B cell (primary cell): Measurements from ENCODE around the gene TLK2. TPM values are rescaled to one million over a fixed set of nuclear protein-coding genes. Genes with fewer than 3 reads are reported as not detected.
"Not testable (repeated sequence)": the region's sequence is repeated elsewhere in the genome, so short reads cannot be mapped to it uniquely, and the experiment has no call there.

Source experiments
- ATAC-seq: fragments of 200-7000 bp; cut with Tn5 transposase; one replicate; pipeline ENCODE4 v1.10.0; 2021; ENCODE audit warnings: low read depth, mild to moderate bottlenecking, moderate number of reproducible peaks, moderate library complexity
- CTCF ChIA-PET: fragments of 350-600 bp; sonication (Branson Sonifier 250); formaldehyde crosslinking; loops from one replicate; lab custom pipeline; 2021; ENCODE audit warnings: antibody characterized with exemption, inconsistent platforms; lab: Charles Lee
- POLR2A ChIA-PET: fragments of 350-600 bp; sonication (Branson Sonifier 250); formaldehyde crosslinking; loops from one replicate; lab custom pipeline; 2021; ENCODE audit warnings: antibody characterized with exemption; lab: Charles Lee
- DNase-seq: peaks from one replicate; pipeline ENCODE4 v3.0.0; 2013
- H2AFZ ChIP-seq: 2 replicates; pipeline ENCODE4 v1.6.1; 2012; ENCODE audit warnings: mild to moderate bottlenecking, low read depth, low read length; ENCODE audit not compliant: insufficient read depth, poor library complexity, severe bottlenecking
- H3K27ac ChIP-seq, 2 donors: 1 replicate in 1 of 2; 2 replicates in 1 of 2; pipeline ENCODE4 v1.5.1; 2012 to 2013; ENCODE audit warnings: low read length in 2 of 2, mild to moderate bottlenecking in 2 of 2, moderate library complexity in 1 of 2
- H3K27me3 ChIP-seq, 4 experiments: fragments of 200-600 bp in 1 of 4; sonication (generic) in 1 of 4; replicated peaks in 1 of 4; 1 replicate in 2 of 4; 2 replicates in 2 of 4; pipeline versions ENCODE4 v1.6.1 to v1.7.0; 2013 to 2016; ENCODE audit warnings: low read length in 3 of 4, mild to moderate bottlenecking in 2 of 4, mixed read lengths in 1 of 4, moderate library complexity in 1 of 4; ENCODE audit not compliant: insufficient read depth in 4 of 4, control insufficient read depth in 3 of 4; ENCODE audit errors: control extremely low read depth in 1 of 4
- H3K36me3 ChIP-seq, 2 experiments: replicated peaks in 1 of 2; 1 replicate in 1 of 2; 2 replicates in 1 of 2; pipeline versions ENCODE4 v1.6.1 to v1.7.1; 2013; ENCODE audit warnings: low read length in 1 of 2; ENCODE audit not compliant: insufficient read depth in 2 of 2, control insufficient read depth in 1 of 2; ENCODE audit errors: control extremely low read depth in 1 of 2, extremely low read depth in 1 of 2
- H3K4me1 ChIP-seq, 2 donors: fragments of 200-600 bp in 1 of 2; sonication (generic) in 1 of 2; 1 replicate in 1 of 2; 2 replicates in 1 of 2; pipeline versions ENCODE4 v1.5.1 to v1.6.1; 2013 to 2017; ENCODE audit warnings: low read length in 2 of 2; ENCODE audit not compliant: control insufficient read depth in 2 of 2, insufficient read depth in 2 of 2
- H3K4me2 ChIP-seq: replicated peaks from 2 replicates; pipeline ENCODE3; 2012; ENCODE audit warnings: mild to moderate bottlenecking, low read depth, low read length; ENCODE audit not compliant: poor library complexity, severe bottlenecking
- H3K4me3 ChIP-seq, 5 experiments: fragments of 200-600 bp in 1 of 5; sonication (generic) in 1 of 5; 1 replicate in 3 of 5; 2 replicates in 2 of 5; pipeline versions ENCODE4 v1.5.1 to v1.7.0; 2011 to 2016; ENCODE audit warnings: low read length in 4 of 5, mild to moderate bottlenecking in 4 of 5, low read depth in 2 of 5, control low read depth in 1 of 5, moderate library complexity in 1 of 5; ENCODE audit not compliant: insufficient read depth in 1 of 5; ENCODE audit errors: control extremely low read depth in 1 of 5, extremely low read depth in 1 of 5
- H3K79me2 ChIP-seq: fragments of 200-600 bp; sonication (generic); one replicate; pipeline ENCODE4 v1.6.0; 2016; ENCODE audit warnings: low read length; ENCODE audit not compliant: control insufficient read depth, insufficient read depth
- H3K9ac ChIP-seq: fragments of 200-600 bp; sonication (generic); 2 replicates; pipeline ENCODE4 v1.6.1; 2017; ENCODE audit warnings: mild to moderate bottlenecking, low read length, moderate library complexity
- H3K9me3 ChIP-seq, 3 donors: one replicate each; pipeline versions ENCODE4 v1.6.1 to v1.7.1; 2013; ENCODE audit warnings: low read length in 2 of 3; ENCODE audit not compliant: control insufficient read depth in 2 of 3, insufficient read depth in 1 of 3; ENCODE audit errors: control extremely low read depth in 1 of 3
- H4K20me1 ChIP-seq: 2 replicates; pipeline ENCODE4 v1.6.0; 2012; ENCODE audit warnings: mild to moderate bottlenecking, low read length; ENCODE audit not compliant: insufficient read depth, control insufficient read depth, poor library complexity, severe bottlenecking
- H3K27ac Mint-ChIP-seq: one replicate; pipeline ENCODE4 v1.8.0; 2021; ENCODE audit warnings: mixed read lengths
- H3K27me3 Mint-ChIP-seq: one replicate; pipeline ENCODE4 v1.8.0; 2021; ENCODE audit warnings: mixed read lengths
- H3K4me1 Mint-ChIP-seq: one replicate; pipeline ENCODE4 v1.8.0; 2021; ENCODE audit warnings: mixed read lengths
- H3K4me3 Mint-ChIP-seq: one replicate; pipeline ENCODE4 v1.8.0; 2021; ENCODE audit warnings: mixed read lengths
- H3K9me3 Mint-ChIP-seq: one replicate; pipeline ENCODE4 v1.8.0; 2022; ENCODE audit warnings: mixed read lengths; ENCODE audit not compliant: insufficient read depth
- WGBS: methylation state at CpG from one replicate; pipeline ENCODE4 v1.1.5; 2013; ENCODE audit warnings: missing lambda C conversion rate; ENCODE audit not compliant: insufficient coverage; 5-methylcytosine and 5-hydroxymethylcytosine counted together
- intact Hi-C: fragments of 100-400 bp; cut with micrococcal nuclease; formaldehyde crosslinking; loops from one replicate; pipeline ENCODE4 v1.10.0; 2022
- polyA plus RNA-seq: library from polyadenylated mRNA; depleted of rRNA; stranded (reverse); fragments of >200 nt; gene quantifications from 2 replicates; pipeline ENCODE4 v1.2.3, GENCODE V29; 2012
- total RNA-seq, 2 donors: library from RNA; stranded (reverse); fragments of 120-200 nt in 1 of 2; gene quantifications; 1 replicate in 1 of 2; 2 replicates in 1 of 2; pipeline versions ENCODE4 v1.2.3 to v1.2.4, GENCODE V29; 2013 to 2022

Gene TLK2
- total and polyA plus RNA-seq, 2 donors (not counting 1 experiment from before 2014, with no cell fraction given) = 36.3 to 75.3 TPM

GRCh38 chr17:62453041-62453440 is 25.6 kb upstream of the TLK2 start:
- WGBS = 86% methylated on average over 1 of the region's 5 CpGs
- H3K4me2 ChIP-seq, DNase-seq, H3K27me3 ChIP-seq, H3K79me2 ChIP-seq, POLR2A ChIA-PET, H2AFZ ChIP-seq, H3K4me3 ChIP-seq, H4K20me1 ChIP-seq, H3K27me3 Mint-ChIP-seq, H3K9ac ChIP-seq, intact Hi-C loops, ATAC-seq, H3K9me3 ChIP-seq, H3K9me3 Mint-ChIP-seq: not testable (repeated sequence)
- Mint-ChIP-seq H3K4me3 (peak overlapping the region; percentile 42), H3K4me1 (peaks cover 26% of the 10 kb centered on the region), H3K27ac (peak overlapping the region; percentile 92)
- Histone ChIP-seq H3K36me3 (peaks cover 0 to 12% of the 10 kb centered on the region in 2 experiments), H3K27ac (peak overlapping the region; percentile 18 to 77), H3K4me1 (peaks cover 20 to 46% of the 10 kb centered on the region in 2 donors)
- CTCF ChIA-PET = interaction anchor here (1.0 kb wide), 1 partner anchor 36 kb away, joined by 3 read pairs; no protein-coding TSS in a partner anchor

GRCh38 chr17:62453656-62454055 is 25.0 kb upstream of the TLK2 start:
- H3K27me3 ChIP-seq, H4K20me1 ChIP-seq, H3K79me2 ChIP-seq, intact Hi-C loops, H3K9me3 Mint-ChIP-seq, H2AFZ ChIP-seq, DNase-seq, H3K27me3 Mint-ChIP-seq, H3K9me3 ChIP-seq, H3K36me3 ChIP-seq, POLR2A ChIA-PET: not testable (repeated sequence)
- peak overlapping the region; percentile 75 for H3K4me3 Mint-ChIP-seq
- 43% methylated on average over 2 of the region's 4 CpGs for WGBS
- Histone ChIP-seq H3K4me2 (peak overlapping the region; percentile 55), H3K4me1 (peaks cover 20 to 49% of the 10 kb centered on the region in 2 donors), H3K27ac (peak overlapping the region; percentile 61 to 77), H3K4me3 (peak overlapping the region in 1 of 5 experiments; percentile 21), H3K9ac (peak overlapping the region; percentile 12)
- CTCF ChIA-PET = interaction anchor here (1.0 kb wide), 1 partner anchor 35 kb away, joined by 3 read pairs; no protein-coding TSS in a partner anchor
- H3K4me1 Mint-ChIP-seq = peaks cover 32% of the 10 kb centered on the region
- ATAC-seq = peak; percentile 6
- H3K27ac Mint-ChIP-seq = peak overlapping the region; percentile 91

DNA sequence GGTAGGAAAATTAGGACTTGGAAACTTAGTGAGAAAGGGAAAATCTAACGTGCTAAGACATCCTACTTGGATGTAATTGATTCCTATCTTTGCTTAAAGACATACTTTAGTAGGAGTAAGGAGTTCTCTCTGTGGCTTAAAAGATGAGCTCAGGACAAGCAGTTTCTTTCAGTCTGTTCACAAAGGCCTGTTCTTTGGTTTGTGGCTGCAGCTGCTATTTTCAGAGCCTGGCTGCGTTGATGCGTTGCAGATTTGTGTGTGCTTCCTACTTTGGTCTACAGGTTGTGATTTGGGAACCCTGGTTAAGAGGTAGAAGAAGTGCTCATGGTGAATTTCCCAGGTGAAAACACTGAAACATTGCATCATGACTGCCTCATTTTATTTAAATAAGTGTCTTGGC is 24.5 kb upstream of the TLK2 start:
- intact Hi-C loops, POLR2A ChIA-PET, CTCF ChIA-PET, H3K9me3 Mint-ChIP-seq, H3K9me3 ChIP-seq, H3K36me3 ChIP-seq, H3K79me2 ChIP-seq, H2AFZ ChIP-seq, H3K27me3 Mint-ChIP-seq, H4K20me1 ChIP-seq, H3K27me3 ChIP-seq: not testable (repeated sequence)
- DNase-seq = peak; percentile 35
- H3K4me1 ChIP-seq = peaks cover 20 to 53% of the 10 kb centered on the region in 2 donors
- WGBS = no CpG with 5 or more reads among the region's 3 CpGs
- Mint-ChIP-seq H3K4me3 (peak overlapping the region; percentile 75), H3K27ac (peak overlapping the region; percentile 91), H3K4me1 (peaks cover 35% of the 10 kb centered on the region)
- H3K9ac ChIP-seq = peak overlapping the region; percentile 12
- H3K4me3 ChIP-seq = peak overlapping the region in 1 of 5 experiments; percentile 21
- H3K4me2 ChIP-seq = peak overlapping the region; percentile 55
- H3K27ac ChIP-seq = peak overlapping the region; percentile 61 to 77
- peak; percentile 50 for ATAC-seq
